GM12864 (cell line): ENCODE data around the gene PPFIA2.

Source experiments
- DNase-seq: peaks from one replicate; pipeline ENCODE4 v3.0.0-alpha.2; 2011; ENCODE audit warnings: low read depth
- H3K4me3 ChIP-seq: 2 replicates; pipeline ENCODE4 v1.5.1; 2011; ENCODE audit warnings: mild to moderate bottlenecking, low read depth, low read length, control low read depth
- CTCF ChIP-seq: IDR thresholded peaks from 2 replicates; pipeline ENCODE4 v1.5.1; 2011; ENCODE audit warnings: low read depth, mild to moderate bottlenecking, moderate library complexity, low read length, control low read depth, inconsistent platforms; ENCODE audit errors: missing control alignments

The PPFIA2 gene

GRCh38 chr12:81329085-81329484 lies 430.1 kb downstream of the PPFIA2 start:
- peak; percentile 71 for TF ChIP-seq CTCF
- peak; percentile 1 for DNase-seq
- H3K4me3 ChIP-seq = no peak overlapping the region

GRCh38 chr12:81327425-81327824 lies 431.7 kb downstream of the PPFIA2 start:
- no peak for TF ChIP-seq CTCF
- H3K4me3 ChIP-seq = no peak overlapping the region
- no peak for DNase-seq

- no peak for TF ChIP-seq CTCF
- no peak overlapping the region for H3K4me3 ChIP-seq
- DNase-seq = no peak
Observed at GRCh38 chr12:81325086-81325485, 434.1 kb downstream of the PPFIA2 start.

GRCh38 chr12:81314903-81315531 lies 444.1 kb downstream of the PPFIA2 start:
- TF ChIP-seq CTCF = no peak
- DNase-seq = no peak

GRCh38 chr12:81303935-81304334 lies 455.2 kb downstream of the PPFIA2 start:
- H3K4me3 ChIP-seq = no peak overlapping the region
- TF ChIP-seq CTCF = no peak
- DNase-seq = no peak

More at GRCh38 chr12:81314903-81315531, 444.1 kb downstream of the PPFIA2 start:
- no peak overlapping the region for H3K4me3 ChIP-seq

GRCh38 chr12:81300454-81300853 lies 458.7 kb downstream of the PPFIA2 start:
- no peak for DNase-seq
- TF ChIP-seq CTCF = no peak
- H3K4me3 ChIP-seq = no peak overlapping the region

- no peak for DNase-seq
- TF ChIP-seq CTCF = no peak
- no peak overlapping the region for H3K4me3 ChIP-seq
Observed at GRCh38 chr12:81297601-81298000, 461.5 kb downstream of the PPFIA2 start.
